G401.6 (cell line): Measurements from ENCODE around the gene HSP90AB1.

ENCODE experiments used
- FAIRE-seq: peaks from 2 replicates; lab custom pipeline; 2012; peaks lifted over from hg19 to GRCh38; lab: Jason Lieb, UNC

The HSP90AB1 gene

GRCh38 chr6:44269178-44269920 is 22.4 kb downstream of the HSP90AB1 start:
- FAIRE-seq, result peak; percentile 13

- no peak for FAIRE-seq
These were observed 23.1 kb downstream of the HSP90AB1 start, which contains the start of gene TMEM151B for GRCh38 chr6:44269921-44270525. TSS of gene TMEM151B (plus strand) at chr6:44270450. CDS start at chr6:44270743, 293 bp downstream.

GRCh38 chr6:44270526-44271405 is 23.9 kb downstream of the HSP90AB1 start:
- FAIRE-seq, result no peak

GRCh38 chr6:44271406-44271723 is 24.5 kb downstream of the HSP90AB1 start:
- FAIRE-seq, result no peak

GRCh38 chr6:44271914-44272313 is 25.0 kb downstream of the HSP90AB1 start:
- FAIRE-seq, result no peak

GRCh38 chr6:44272529-44272928 is 25.6 kb downstream of the HSP90AB1 start:
- no peak for FAIRE-seq

- no peak for FAIRE-seq
These were observed 26.2 kb downstream of the HSP90AB1 start for GRCh38 chr6:44272999-44273566.

GRCh38 chr6:44273617-44274016 is 26.7 kb downstream of the HSP90AB1 start:
- no peak for FAIRE-seq

GRCh38 chr6:44275271-44275748 is 28.4 kb downstream of the HSP90AB1 start:
- no peak for FAIRE-seq

GRCh38 chr6:44275749-44276648 is 29.1 kb downstream of the HSP90AB1 start:
- FAIRE-seq, result no peak

- no peak for FAIRE-seq
These were observed 30.1 kb downstream of the HSP90AB1 start for GRCh38 chr6:44276667-44277640.

GRCh38 chr6:44277763-44278162 is 30.9 kb downstream of the HSP90AB1 start:
- FAIRE-seq, result no peak

GRCh38 chr6:44278315-44278714 is 31.4 kb downstream of the HSP90AB1 start:
- no peak for FAIRE-seq

GRCh38 chr6:44278774-44279697 is 32.1 kb downstream of the HSP90AB1 start:
- no peak for FAIRE-seq

- FAIRE-seq, result no peak
These were observed 37.2 kb downstream of the HSP90AB1 start for GRCh38 chr6:44284121-44284520.

GRCh38 chr6:44284867-44285266 is 38.0 kb downstream of the HSP90AB1 start:
- no peak for FAIRE-seq

- no peak for FAIRE-seq
These were observed 38.8 kb downstream of the HSP90AB1 start for GRCh38 chr6:44285552-44286284.

- FAIRE-seq, result no peak
These were observed 39.3 kb downstream of the HSP90AB1 start for GRCh38 chr6:44286285-44286565.

- FAIRE-seq, result no peak
These were observed 39.8 kb downstream of the HSP90AB1 start for GRCh38 chr6:44286747-44287146.
